Left lung (tissue), 14 donors: ENCODE data around the gene CBL. TPM values are rescaled to one million over a fixed set of nuclear protein-coding genes. Genes with fewer than 3 reads are reported as not detected.

Experiments
- ATAC-seq: fragments of 200-7000 bp; cut with Tn5 transposase; one replicate; pipeline ENCODE4 v1.9.1; 2020; ENCODE audit warnings: moderate library complexity
- DNase-seq, 4 donors: peaks; one replicate each; pipeline ENCODE4 v3.0.0-alpha.2; 2013 to 2020
- H3K27ac ChIP-seq, 2 donors: fragments of 200-600 bp; sonication (generic) in 1 of 2; one replicate each; pipeline versions ENCODE4 v1.5.0 to v1.8.0; 2020 to 2021
- H3K27me3 ChIP-seq, 2 donors: fragments of 200-600 bp; sonication (generic) in 1 of 2; one replicate each; pipeline versions ENCODE4 v1.5.0 to v1.8.0; 2020 to 2021
- H3K36me3 ChIP-seq, 2 donors: fragments of 200-600 bp; sonication (generic) in 1 of 2; one replicate each; pipeline versions ENCODE4 v1.5.0 to v1.8.0; 2020 to 2021
- H3K4me1 ChIP-seq, 2 donors: fragments of 200-600 bp; one replicate each; pipeline ENCODE4 v1.8.0; 2021
- H3K4me3 ChIP-seq, 2 donors: fragments of 200-600 bp; sonication (generic) in 1 of 2; one replicate each; pipeline versions ENCODE4 v1.5.0 to v1.8.0; 2020 to 2021; ENCODE audit warnings: mild to moderate bottlenecking in 1 of 2
- H3K9me3 ChIP-seq, 2 donors: fragments of 200-600 bp; sonication (generic) in 1 of 2; one replicate each; pipeline versions ENCODE4 v1.5.0 to v1.8.0; 2020 to 2021
- intact Hi-C, 2 donors: fragments of 100-400 bp; cut with DNase I; formaldehyde crosslinking; loops; one replicate each; pipeline versions ENCODE4 v1.11.2 to v1.14.2; 2022
- long read RNA-seq, 12 donors: library from polyadenylated mRNA in 2 of 12; unstranded in 2 of 12; transcript quantifications; one replicate each; pipeline ENCODE4 v2.0.0 and lab custom pipeline, GENCODE V29; 2019 to 2026
- polyA plus RNA-seq, 6 donors: library from polyadenylated mRNA; unstranded; fragments of 120-200 nt; gene quantifications; one replicate each; pipeline ENCODE4 v1.2.1, GENCODE V29; 2013; ENCODE audit not compliant: insufficient read length in 6 of 6
- total RNA-seq, 2 donors: library from RNA; stranded (reverse); fragmentation: NEBNext Ultra II Directional; extraction: Animal tissue kit (Norgen Biotek cat#: 25700); gene quantifications; one replicate each; pipeline ENCODE4 v1.2.1, GENCODE V29; 2021
- TF ChIP-seq, protein P1 (sequence below), 2 donors: fragments of 200-600 bp; sonication (generic) in 1 of 2; IDR thresholded peaks; one replicate each; pipeline versions ENCODE4 v1.5.0 to v1.8.0; 2021; ENCODE audit warnings: antibody characterized with exemption in 2 of 2
- donor health status: DM: no; HTN: yes; CAD: no.
- donor health status: DM: no; HTN: no; CAD: no.

Gene CBL
- total RNA-seq (10 to 100 TPM; 22.0 to 36.6 TPM), polyA plus RNA-seq (10 to 100 TPM; 18.9 to 24.5 (median 21.6) TPM)
- long read RNA-seq, donor 1, result 0 reads
- long read RNA-seq, donor 2, full-length matches to known transcripts, result 1 of 75 reads
- long read RNA-seq, donor 2, partial matches to known transcripts, result 56 of 75 reads
- long read RNA-seq, donor 2, other reads (novel, unspliced or antisense), result 18 of 75 reads
- long read RNA-seq, donor 3, partial matches to known transcripts, result 0 of 1 reads
- long read RNA-seq, donor 3, other reads (novel, unspliced or antisense), result 0 of 1 reads
- long read RNA-seq, donor 4, partial matches to known transcripts, result 1 of 1 reads
- long read RNA-seq, donor 4, other reads (novel, unspliced or antisense), result 0 of 1 reads
- long read RNA-seq, donor 5, full-length matches to known transcripts, result 2 of 44 reads
- long read RNA-seq, donor 5, partial matches to known transcripts, result 30 of 44 reads
- long read RNA-seq, donor 5, other reads (novel, unspliced or antisense), result 12 of 44 reads
- long read RNA-seq, donor 6, result 0 reads
- long read RNA-seq, donor 7, full-length matches to known transcripts, result 1 of 1 reads
- long read RNA-seq, donor 7, partial matches to known transcripts, result 0 of 1 reads
- long read RNA-seq, donor 7, other reads (novel, unspliced or antisense), result 0 of 1 reads
- long read RNA-seq, donor 8, partial matches to known transcripts, result 64 of 64 reads
- long read RNA-seq, donor 8, other reads (novel, unspliced or antisense), result 0 of 64 reads
- long read RNA-seq, donor 9, result 0 reads
- long read RNA-seq, donor 10, result 0 reads
- long read RNA-seq, donor 11, full-length matches to known transcripts, result 4 of 4 reads
- long read RNA-seq, donor 11, partial matches to known transcripts, result 0 of 4 reads
- long read RNA-seq, donor 11, other reads (novel, unspliced or antisense), result 0 of 4 reads
- long read RNA-seq, donor 12, partial matches to known transcripts, result 46 of 65 reads
- long read RNA-seq, donor 12, other reads (novel, unspliced or antisense), result 19 of 65 reads

DNA sequence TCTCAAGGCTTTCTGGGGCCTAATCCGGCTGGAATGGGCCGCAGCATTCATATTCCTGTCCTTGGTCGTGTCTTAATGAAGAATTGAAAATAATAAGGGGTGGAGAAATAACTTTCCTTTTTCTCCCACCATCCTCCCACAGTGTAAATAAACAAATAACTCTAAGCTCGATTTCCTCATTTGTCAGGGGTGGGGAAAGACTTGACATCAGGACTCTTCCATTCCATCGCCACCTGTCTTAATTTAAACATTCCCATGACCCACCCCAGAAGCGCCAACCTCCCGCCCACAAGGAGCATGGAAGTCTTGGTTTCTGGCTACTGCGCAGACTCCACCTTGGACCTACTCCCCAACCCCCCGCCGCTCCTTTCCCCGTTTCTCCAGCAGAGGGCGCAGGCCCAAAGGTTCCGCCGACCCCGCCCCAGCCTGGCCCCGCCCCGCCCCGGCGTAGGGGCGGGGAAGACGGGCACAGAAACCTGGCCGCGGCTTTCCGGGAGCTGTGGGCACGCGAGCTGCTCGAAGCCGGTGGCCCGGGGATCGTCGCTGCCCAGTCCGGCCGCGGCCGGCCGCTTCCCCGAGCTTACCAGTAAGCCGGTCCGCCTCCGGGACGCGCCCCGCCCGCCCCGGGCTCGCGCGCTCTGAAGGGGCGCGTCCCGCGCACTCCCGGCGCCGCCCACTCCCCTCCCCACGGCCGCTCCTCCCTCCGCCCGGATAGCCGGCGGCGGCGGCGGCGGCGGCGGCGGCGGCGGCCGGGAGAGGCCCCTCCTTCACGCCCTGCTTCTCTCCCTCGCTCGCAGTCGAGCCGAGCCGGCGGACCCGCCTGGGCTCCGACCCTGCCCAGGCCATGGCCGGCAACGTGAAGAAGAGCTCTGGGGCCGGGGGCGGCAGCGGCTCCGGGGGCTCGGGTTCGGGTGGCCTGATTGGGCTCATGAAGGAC lies at the start of gene CBL:
CBL (plus strand) TSS at position 766 of the 937 bp plus-strand sequence; CDS start at position 845, 79 bp downstream.
- TF ChIP-seq, protein P1, sequence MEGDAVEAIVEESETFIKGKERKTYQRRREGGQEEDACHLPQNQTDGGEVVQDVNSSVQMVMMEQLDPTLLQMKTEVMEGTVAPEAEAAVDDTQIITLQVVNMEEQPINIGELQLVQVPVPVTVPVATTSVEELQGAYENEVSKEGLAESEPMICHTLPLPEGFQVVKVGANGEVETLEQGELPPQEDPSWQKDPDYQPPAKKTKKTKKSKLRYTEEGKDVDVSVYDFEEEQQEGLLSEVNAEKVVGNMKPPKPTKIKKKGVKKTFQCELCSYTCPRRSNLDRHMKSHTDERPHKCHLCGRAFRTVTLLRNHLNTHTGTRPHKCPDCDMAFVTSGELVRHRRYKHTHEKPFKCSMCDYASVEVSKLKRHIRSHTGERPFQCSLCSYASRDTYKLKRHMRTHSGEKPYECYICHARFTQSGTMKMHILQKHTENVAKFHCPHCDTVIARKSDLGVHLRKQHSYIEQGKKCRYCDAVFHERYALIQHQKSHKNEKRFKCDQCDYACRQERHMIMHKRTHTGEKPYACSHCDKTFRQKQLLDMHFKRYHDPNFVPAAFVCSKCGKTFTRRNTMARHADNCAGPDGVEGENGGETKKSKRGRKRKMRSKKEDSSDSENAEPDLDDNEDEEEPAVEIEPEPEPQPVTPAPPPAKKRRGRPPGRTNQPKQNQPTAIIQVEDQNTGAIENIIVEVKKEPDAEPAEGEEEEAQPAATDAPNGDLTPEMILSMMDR (IDR thresholded peaks at IDR 0.05), result peak; percentile 88 to 98
- intact Hi-C loops, result no loop called here
- no peaks in the 10 kb centered on the region for H3K9me3 ChIP-seq
- H3K36me3 ChIP-seq, result no peaks in the 10 kb centered on the region
- H3K4me1 ChIP-seq, result peaks cover 0 to 48% of the 10 kb centered on the region in 2 donors
- peak within 1 kb of the TSS; percentile 87 to 89 for H3K4me3 ChIP-seq
- ATAC-seq, result peak; percentile 97
- no peaks in the 10 kb centered on the region for H3K27me3 ChIP-seq
- peak; percentile 95 to 97 (median 96) for DNase-seq
- H3K27ac ChIP-seq, result peak within 1 kb of the TSS; percentile 93 to 95

DNA sequence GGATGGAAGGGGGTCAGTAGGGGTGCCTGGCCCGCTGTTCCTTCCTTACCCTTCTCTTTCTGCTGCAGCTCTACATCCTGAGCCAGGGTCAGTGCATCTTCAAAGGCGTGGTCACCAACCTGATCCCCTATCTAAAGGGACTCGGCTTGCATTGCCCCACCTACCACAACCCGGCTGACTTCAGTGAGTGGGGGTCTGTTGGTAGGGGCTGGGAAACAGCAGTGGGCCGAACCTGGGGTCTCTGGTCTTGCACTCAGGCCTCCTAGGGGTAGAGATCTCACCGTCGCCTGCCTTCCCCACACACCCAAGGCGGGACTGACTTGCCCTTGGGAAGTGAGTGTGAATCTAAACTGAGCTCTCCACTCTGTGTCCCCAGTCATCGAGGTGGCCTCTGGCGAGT lies 49.6 kb upstream of the CBL start:
- no peaks in the 10 kb centered on the region for H3K9me3 ChIP-seq
- DNase-seq (no peak), ATAC-seq (no peak)
- intact Hi-C loops, result no loop called here
- TF ChIP-seq, protein P1 (IDR thresholded peaks at IDR 0.05), result no peak
- peaks cover 0 to 14% of the 10 kb centered on the region in 2 donors for H3K27me3 ChIP-seq
- no peaks in the 10 kb centered on the region for H3K36me3 ChIP-seq
- no peak overlapping the region for H3K27ac ChIP-seq
- no peaks in the 10 kb centered on the region for H3K4me1 ChIP-seq
- no peak overlapping the region for H3K4me3 ChIP-seq

DNA sequence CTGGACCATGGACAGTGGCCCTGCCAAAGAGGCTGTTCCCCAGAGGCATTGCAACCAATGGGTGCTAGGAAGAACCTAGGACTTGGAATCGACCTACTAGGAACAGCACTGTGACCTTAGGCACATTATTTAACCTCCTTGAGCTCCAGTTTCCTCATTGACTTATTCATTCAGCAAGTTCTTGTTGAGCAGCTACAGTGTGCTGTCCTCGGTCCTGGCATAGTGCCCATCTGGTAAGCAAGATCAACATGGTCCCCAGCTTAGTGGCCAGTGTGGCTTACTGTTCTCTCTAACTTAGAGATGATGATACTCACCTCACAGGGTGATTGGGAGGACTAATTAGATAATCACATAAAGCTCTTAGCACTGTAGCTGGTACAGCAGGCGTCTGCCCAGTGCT lies 49.1 kb upstream of the CBL start:
- intact Hi-C loops, result no loop called here
- H3K27ac ChIP-seq, result no peak overlapping the region
- TF ChIP-seq, protein P1 (IDR thresholded peaks at IDR 0.05), result no peak
- H3K4me1 ChIP-seq, result no peaks in the 10 kb centered on the region
- peaks cover 0 to 9% of the 10 kb centered on the region in 2 donors for H3K27me3 ChIP-seq
- ATAC-seq (no peak), DNase-seq (no peak)
- H3K4me3 ChIP-seq, result no peak overlapping the region
- no peaks in the 10 kb centered on the region for H3K36me3 ChIP-seq
- H3K9me3 ChIP-seq, result no peaks in the 10 kb centered on the region

DNA sequence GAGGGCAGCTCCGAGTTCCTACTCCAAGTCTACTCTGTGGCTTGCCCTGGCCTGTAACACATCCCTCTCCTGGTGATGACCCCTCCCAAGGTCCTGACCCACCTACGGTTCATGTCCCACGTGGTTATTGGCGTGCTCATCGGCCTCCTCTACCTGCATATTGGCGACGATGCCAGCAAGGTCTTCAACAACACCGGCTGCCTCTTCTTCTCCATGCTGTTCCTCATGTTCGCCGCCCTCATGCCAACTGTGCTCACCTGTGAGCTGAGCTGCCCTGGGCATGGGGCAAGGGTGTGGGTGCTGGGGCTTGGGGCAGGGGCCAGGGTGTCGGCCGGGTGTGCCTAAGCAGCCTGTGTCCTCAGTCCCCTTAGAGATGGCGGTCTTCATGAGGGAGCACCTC lies 47.7 kb upstream of the CBL start:
- DNase-seq, result no peak
- TF ChIP-seq, protein P1 (IDR thresholded peaks at IDR 0.05), result no peak
- H3K4me3 ChIP-seq, result no peak overlapping the region
- no peaks in the 10 kb centered on the region for H3K27me3 ChIP-seq
- intact Hi-C loops, result no loop called here
- no peaks in the 10 kb centered on the region for H3K9me3 ChIP-seq
- no peaks in the 10 kb centered on the region for H3K4me1 ChIP-seq
- ATAC-seq, result no peak
- H3K36me3 ChIP-seq, result no peaks in the 10 kb centered on the region
- no peak overlapping the region for H3K27ac ChIP-seq
